Liver (tissue), 9 donors: ENCODE measurements around the gene ARHGDIB. TPM values are rescaled to one million over a fixed set of nuclear protein-coding genes. Genes with fewer than 3 reads are reported as not detected.

Experiments used
- DNase-seq: peaks from one replicate; pipeline ENCODE4 v3.0.0-alpha.2; 2017; ENCODE audit warnings: low spot score
- H3K27ac ChIP-seq, 2 donors: one replicate each; pipeline ENCODE4 v1.7.0; 2013; ENCODE audit warnings: inconsistent platforms in 2 of 2, low read length in 2 of 2, control low read depth in 1 of 2, low read depth in 1 of 2, mild to moderate bottlenecking in 1 of 2
- H3K27me3 ChIP-seq, 4 donors: one replicate each; pipeline versions ENCODE4 v1.6.1 to v1.7.0; 2013; ENCODE audit warnings: low read length in 3 of 4, inconsistent platforms in 1 of 4, mild to moderate bottlenecking in 1 of 4, moderate library complexity in 1 of 4; ENCODE audit not compliant: control insufficient read depth in 4 of 4, insufficient read depth in 4 of 4
- H3K36me3 ChIP-seq, 4 donors: one replicate each; pipeline versions ENCODE4 v1.6.1 to v1.7.0; 2013; ENCODE audit warnings: low read length in 3 of 4, mild to moderate bottlenecking in 3 of 4, low read depth in 1 of 4, moderate library complexity in 1 of 4; ENCODE audit not compliant: control insufficient read depth in 4 of 4, insufficient read depth in 3 of 4
- H3K4me1 ChIP-seq, 4 donors: one replicate each; pipeline versions ENCODE4 v1.6.1 to v1.7.0; 2013; ENCODE audit warnings: low read length in 3 of 4, mild to moderate bottlenecking in 3 of 4, moderate library complexity in 1 of 4; ENCODE audit not compliant: control insufficient read depth in 4 of 4, insufficient read depth in 4 of 4
- H3K4me3 ChIP-seq, 3 donors: one replicate each; pipeline versions ENCODE4 v1.6.1 to v1.7.0; 2013; ENCODE audit warnings: low read length in 3 of 3, control low read depth in 1 of 3, low read depth in 1 of 3, mild to moderate bottlenecking in 1 of 3
- H3K9ac ChIP-seq, 2 donors: one replicate each; pipeline ENCODE4 v1.7.0; 2013; ENCODE audit warnings: low read length in 2 of 2, mild to moderate bottlenecking in 2 of 2, moderate library complexity in 2 of 2, control low read depth in 1 of 2, low read depth in 1 of 2
- H3K9me3 ChIP-seq, 4 donors: one replicate each; pipeline versions ENCODE4 v1.6.1 to v1.7.0; 2013; ENCODE audit warnings: low read length in 3 of 4; ENCODE audit not compliant: control insufficient read depth in 4 of 4
- CTCF ChIP-seq: fragments of 150-350 bp; IDR thresholded peaks from 2 replicates; pipeline ENCODE4 v1.5.1; 2017; ENCODE audit warnings: improper control_type of control experiment, low read depth, low read length; ENCODE audit not compliant: missing input control
- EGR1 ChIP-seq, 2 donors: IDR thresholded peaks; 2 replicates each; pipeline ENCODE4 v1.6.1; 2016 to 2018; ENCODE audit warnings: antibody characterized with exemption in 2 of 2, low read depth in 2 of 2
- FOXA2 ChIP-seq: IDR thresholded peaks from 2 replicates; pipeline ENCODE4 v1.6.1; 2016; ENCODE audit warnings: antibody characterized with exemption
- GABPA ChIP-seq, 2 donors: IDR thresholded peaks in 1 of 2; conservative IDR thresholded peaks in 1 of 2; 2 replicates each; pipeline ENCODE4 v1.6.1; 2016; ENCODE audit warnings: antibody characterized with exemption in 2 of 2, mild to moderate bottlenecking in 1 of 2, moderate library complexity in 1 of 2
- JUND ChIP-seq, 2 donors: IDR thresholded peaks; 2 replicates each; pipeline ENCODE4 v1.6.1; 2016; ENCODE audit warnings: antibody characterized with exemption in 2 of 2
- REST ChIP-seq: IDR thresholded peaks from 2 replicates; pipeline ENCODE4 v1.6.1; 2016; ENCODE audit warnings: antibody characterized with exemption, mild to moderate bottlenecking
- SP1 ChIP-seq: IDR thresholded peaks from 2 replicates; pipeline ENCODE4 v1.6.1; 2018; ENCODE audit warnings: antibody characterized with exemption, mild to moderate bottlenecking
- YY1 ChIP-seq: IDR thresholded peaks from 2 replicates; pipeline ENCODE4 v1.6.1; 2016; ENCODE audit warnings: antibody characterized with exemption, mild to moderate bottlenecking
- ZBTB33 ChIP-seq: IDR thresholded peaks from 2 replicates; pipeline ENCODE4 v1.6.1; 2016; ENCODE audit warnings: antibody characterized with exemption
- WGBS: extraction: QIAGEN DNeasy Blood & Tissue Kit; methylation state at CpG from one replicate; pipeline ENCODE4 v1.1.7; 2013; 5-methylcytosine and 5-hydroxymethylcytosine counted together
- polyA plus RNA-seq, 2 donors: library from polyadenylated mRNA; stranded (reverse) in 1 of 2; unstranded in 1 of 2; fragments of 200-250 nt in 1 of 2; fragments of >200 nt in 1 of 2; fragmentation: Nextera tagmentation in 1 of 2; extraction: Ambion mirVana in 1 of 2; gene quantifications; one replicate each; pipeline versions ENCODE4 v1.2.1 to v1.2.3, GENCODE V29; 2013 to 2015
- total RNA-seq, 2 donors: library from RNA; depleted of rRNA; stranded (reverse); fragments of >200 nt; gene quantifications; one replicate each; pipeline ENCODE4 v1.2.3, GENCODE V29; 2014
- donor health status: healthy.
- donor health status: healthy.
- donor health status: healthy.
- donor health status: healthy.
- donor health status: healthy.

The ARHGDIB gene
- total and polyA plus RNA-seq, 4 donors = 36.3 to 66.9 (median 47.5) TPM

- no peak for TF ChIP-seq REST
- TF ChIP-seq SP1 = no peak
Measured at GRCh38 chr12:14900521-14901227, 60.7 kb downstream of the ARHGDIB start (continued).

- Histone ChIP-seq H3K4me1 (no peaks in the 10 kb centered on the region), H3K4me3 (no peak overlapping the region), H3K27ac (no peak overlapping the region), H3K9ac (no peak overlapping the region), H3K9me3 (no peaks in the 10 kb centered on the region), H3K36me3 (no peaks in the 10 kb centered on the region), H3K27me3 (no peaks in the 10 kb centered on the region)
- 83% methylated on average over 7 of the region's 7 CpGs for WGBS
- TF ChIP-seq ZBTB33 (no peak), EGR1 (IDR thresholded peaks at IDR 0.05; ENCODE audit: low read depth in 2 of 2) (no peak), REST (no peak)
- no peak for DNase-seq
Measured at GRCh38 chr12:14896521-14897169, 64.8 kb downstream of the ARHGDIB start.

GRCh38 chr12:14893506-14894250 is 67.7 kb downstream of the ARHGDIB start:
- Histone ChIP-seq H3K9me3 (no peaks in the 10 kb centered on the region), H3K27me3 (no peaks in the 10 kb centered on the region), H3K4me3 (no peak overlapping the region), H3K36me3 (no peaks in the 10 kb centered on the region), H3K27ac (peak overlapping the region; percentile 23 to 40), H3K9ac (no peak overlapping the region), H3K4me1 (no peaks in the 10 kb centered on the region)
- TF ChIP-seq CTCF (no peak), FOXA2 (no peak), JUND (IDR thresholded peaks at IDR 0.05) (no peak), YY1 (no peak), GABPA (IDR thresholded peaks at IDR 0.05 in 1 of 2, conservative IDR thresholded peaks at IDR 0.05 in 1 of 2) (no peak)
- no peak for DNase-seq
- 73% methylated on average over 5 of the region's 5 CpGs for WGBS
